GM12864 (cell line): Measurements from ENCODE around the gene CCL4.

Experiments
- DNase-seq: peaks from one replicate; pipeline ENCODE4 v3.0.0-alpha.2; 2011; ENCODE audit warnings: low read depth
- H3K4me3 ChIP-seq: 2 replicates; pipeline ENCODE4 v1.5.1; 2011; ENCODE audit warnings: mild to moderate bottlenecking, low read depth, low read length, control low read depth
- TF ChIP-seq, protein P1 (sequence below): IDR thresholded peaks from 2 replicates; pipeline ENCODE4 v1.5.1; 2011; ENCODE audit warnings: low read depth, mild to moderate bottlenecking, moderate library complexity, low read length, control low read depth, inconsistent platforms; ENCODE audit errors: missing control alignments

Gene CCL4

DNA sequence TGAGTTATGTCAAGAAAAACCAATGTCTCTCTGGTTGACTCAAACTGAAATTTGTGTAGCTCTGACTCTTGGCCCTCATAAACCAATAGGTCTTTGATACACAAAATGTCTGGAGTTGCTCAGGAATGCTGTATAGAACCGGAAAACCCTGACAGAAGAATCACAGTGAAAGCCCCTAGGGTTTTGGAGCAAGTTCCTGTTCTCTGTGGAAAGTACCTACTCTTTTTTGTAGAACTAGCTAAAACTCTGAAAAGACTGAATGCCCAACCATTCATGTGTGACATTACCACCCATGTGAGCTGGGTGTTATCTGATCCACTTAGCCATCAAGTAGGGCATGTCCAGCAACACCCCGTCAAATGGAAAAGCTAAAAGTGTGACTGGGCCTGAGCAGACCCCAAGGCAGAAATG lies 28.8 kb downstream of the CCL4 start:
- no peak for DNase-seq
- TF ChIP-seq, protein P1, sequence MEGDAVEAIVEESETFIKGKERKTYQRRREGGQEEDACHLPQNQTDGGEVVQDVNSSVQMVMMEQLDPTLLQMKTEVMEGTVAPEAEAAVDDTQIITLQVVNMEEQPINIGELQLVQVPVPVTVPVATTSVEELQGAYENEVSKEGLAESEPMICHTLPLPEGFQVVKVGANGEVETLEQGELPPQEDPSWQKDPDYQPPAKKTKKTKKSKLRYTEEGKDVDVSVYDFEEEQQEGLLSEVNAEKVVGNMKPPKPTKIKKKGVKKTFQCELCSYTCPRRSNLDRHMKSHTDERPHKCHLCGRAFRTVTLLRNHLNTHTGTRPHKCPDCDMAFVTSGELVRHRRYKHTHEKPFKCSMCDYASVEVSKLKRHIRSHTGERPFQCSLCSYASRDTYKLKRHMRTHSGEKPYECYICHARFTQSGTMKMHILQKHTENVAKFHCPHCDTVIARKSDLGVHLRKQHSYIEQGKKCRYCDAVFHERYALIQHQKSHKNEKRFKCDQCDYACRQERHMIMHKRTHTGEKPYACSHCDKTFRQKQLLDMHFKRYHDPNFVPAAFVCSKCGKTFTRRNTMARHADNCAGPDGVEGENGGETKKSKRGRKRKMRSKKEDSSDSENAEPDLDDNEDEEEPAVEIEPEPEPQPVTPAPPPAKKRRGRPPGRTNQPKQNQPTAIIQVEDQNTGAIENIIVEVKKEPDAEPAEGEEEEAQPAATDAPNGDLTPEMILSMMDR: no peak
- H3K4me3 ChIP-seq: no peak overlapping the region

DNA sequence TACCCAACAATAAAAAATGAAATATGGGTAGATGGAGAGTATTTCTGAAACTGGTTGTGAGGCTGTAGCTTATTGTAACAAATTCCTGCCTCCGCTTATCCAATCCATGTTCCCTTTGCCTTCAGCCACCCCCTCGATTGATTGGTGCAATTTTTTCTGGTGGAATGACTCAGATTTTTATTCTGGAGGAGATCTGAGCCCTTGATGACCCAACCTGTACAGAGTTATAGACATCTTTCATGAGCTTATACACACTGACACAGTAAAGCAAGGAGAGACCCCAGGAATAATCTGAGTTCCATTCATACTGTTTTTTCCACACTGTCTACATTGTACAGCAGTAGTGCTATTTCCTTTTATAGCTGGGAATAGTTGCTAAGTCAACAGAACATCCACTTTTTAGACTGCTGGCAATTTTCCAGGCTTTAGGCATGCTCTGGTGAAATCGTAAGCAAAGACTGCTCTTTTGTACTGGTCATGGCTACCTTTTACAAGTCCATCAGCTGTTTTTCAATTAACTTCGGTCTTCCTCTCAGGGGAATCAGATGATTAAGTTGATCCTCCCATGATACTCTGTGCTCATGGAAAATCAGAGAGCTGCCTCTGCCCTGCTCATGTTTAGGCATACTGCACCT lies 30.1 kb downstream of the CCL4 start:
- TF ChIP-seq, protein P1: no peak
- no peak for DNase-seq
- no peak overlapping the region for H3K4me3 ChIP-seq

DNA sequence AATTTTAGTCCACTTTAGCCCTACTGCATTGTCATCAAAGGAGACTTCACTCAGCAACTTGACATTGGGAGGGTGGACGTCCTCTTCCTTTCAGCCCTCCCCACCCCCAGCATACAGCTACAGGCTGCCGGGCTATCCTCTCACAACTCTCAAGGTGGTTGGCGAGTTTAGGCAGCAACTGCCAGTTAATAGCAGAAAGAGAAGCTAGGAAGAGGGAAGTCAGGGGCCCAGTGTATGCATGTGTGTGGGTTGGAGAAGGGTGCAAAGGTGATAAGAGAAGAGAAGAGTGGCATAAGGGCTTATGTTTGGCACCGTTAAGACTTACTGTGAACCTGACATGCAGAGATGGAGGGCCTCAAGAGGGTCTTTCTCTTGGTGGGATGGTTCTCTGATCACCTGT lies 31.8 kb downstream of the CCL4 start:
- TF ChIP-seq, protein P1: no peak
- DNase-seq: no peak

DNA sequence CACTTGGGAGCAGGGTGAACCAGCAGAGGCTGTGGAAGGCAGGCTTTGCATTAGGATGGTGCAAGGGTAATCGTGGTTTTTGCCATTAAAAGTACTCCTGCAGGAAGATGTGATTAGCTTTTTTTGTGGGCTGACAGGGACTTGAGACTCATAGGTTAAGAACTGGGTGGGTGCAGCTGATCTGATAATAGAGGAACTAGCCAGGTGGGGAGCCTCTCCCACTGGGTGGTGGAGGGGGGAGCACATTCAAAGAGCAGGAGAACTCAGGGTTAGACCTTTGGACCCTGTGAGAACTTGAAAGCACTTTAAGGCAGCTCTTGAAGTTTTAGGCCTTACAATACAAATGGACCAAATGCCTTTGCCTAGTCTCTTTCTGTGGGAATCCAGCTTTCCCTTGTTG lies 32.4 kb downstream of the CCL4 start:
- TF ChIP-seq, protein P1: no peak
- no peak overlapping the region for H3K4me3 ChIP-seq
- no peak for DNase-seq

More for the DNA sequence above, 31.8 kb downstream of the CCL4 start:
- H3K4me3 ChIP-seq: no peak overlapping the region

DNA sequence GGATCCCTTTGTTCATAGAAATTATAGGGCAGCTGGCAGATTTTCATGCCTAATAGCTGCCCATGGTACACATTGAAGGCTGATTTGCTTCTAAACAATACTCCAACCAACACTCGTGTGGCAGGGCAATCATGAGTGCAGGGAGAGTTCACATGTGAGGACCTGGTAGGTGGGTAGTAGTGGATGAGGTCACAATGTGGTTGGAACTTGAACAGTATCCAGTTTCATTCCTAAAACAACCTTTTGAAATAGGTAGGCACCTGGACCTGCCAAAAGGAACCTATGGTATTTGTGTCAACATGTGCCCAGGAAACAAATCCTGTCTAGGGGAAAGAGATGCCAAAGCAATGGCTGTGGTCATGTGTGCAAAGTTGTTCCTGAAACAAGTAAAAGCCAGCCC lies 32.8 kb downstream of the CCL4 start:
- TF ChIP-seq, protein P1: no peak
- DNase-seq: no peak
- no peak overlapping the region for H3K4me3 ChIP-seq

DNA sequence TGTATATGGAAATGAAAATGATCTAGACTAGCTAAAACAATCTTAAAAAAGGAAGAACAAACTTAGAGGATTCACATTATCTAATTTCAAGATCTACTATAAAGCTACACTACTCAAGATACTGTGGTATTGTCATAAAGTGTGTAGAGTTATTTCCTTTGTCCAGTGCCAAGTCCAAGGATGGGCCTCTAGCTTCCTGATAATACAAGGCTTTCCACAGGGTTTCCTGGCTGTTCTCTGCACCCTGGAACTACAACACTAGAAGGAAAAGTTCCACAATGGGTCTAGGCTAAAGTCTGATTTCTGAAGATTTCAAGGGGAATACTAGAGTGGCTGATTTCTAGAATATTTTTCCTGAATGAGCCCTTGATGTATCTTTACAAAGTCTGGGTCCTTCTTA lies 38.6 kb downstream of the CCL4 start:
- no peak for DNase-seq
- no peak overlapping the region for H3K4me3 ChIP-seq
- TF ChIP-seq, protein P1: no peak

DNA sequence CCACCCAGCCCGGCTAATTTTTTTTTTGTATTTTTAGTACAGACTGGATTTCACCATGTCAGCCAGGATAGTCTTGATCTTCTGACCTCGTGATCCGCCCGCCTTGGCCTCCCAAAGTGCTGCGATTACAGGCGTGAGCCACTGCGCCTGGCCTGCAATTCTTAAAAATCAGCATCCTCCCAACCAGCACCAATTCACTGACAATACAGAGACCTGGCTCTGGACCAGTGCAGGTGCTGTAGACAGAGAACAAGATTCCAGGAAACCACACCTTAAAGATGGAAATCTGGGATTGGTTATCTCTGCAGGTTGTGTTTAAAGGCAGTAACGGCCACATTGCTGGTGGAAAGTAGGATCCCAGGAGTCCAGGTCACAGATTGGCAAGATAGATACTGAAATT lies 39.2 kb downstream of the CCL4 start:
- no peak overlapping the region for H3K4me3 ChIP-seq
- no peak for DNase-seq
- TF ChIP-seq, protein P1: no peak
